ENCODE results near the gene PTPRN2.
"Not testable (repeated sequence)": the region's sequence is repeated elsewhere in the genome, so short reads cannot be mapped to it uniquely, and the experiment has no call there.

PTPRN2 gene

GRCh38 chr7:158312789-158313188 lies 274.8 kb downstream of the PTPRN2 start:
- no peak for DNase-seq

GRCh38 chr7:158311791-158312190 lies 275.8 kb downstream of the PTPRN2 start:
- DNase-seq: no peak

- DNase-seq: no peak
These were observed 276.5 kb downstream of the PTPRN2 start for GRCh38 chr7:158310924-158311666.

- DNase-seq: no peak
These were observed 277.5 kb downstream of the PTPRN2 start for GRCh38 chr7:158309868-158310763.

- no peak for DNase-seq
These were observed 279.6 kb downstream of the PTPRN2 start for GRCh38 chr7:158308001-158308400.

- not testable (repeated sequence) for DNase-seq
These were observed 283.6 kb downstream of the PTPRN2 start for GRCh38 chr7:158304072-158304471.

GRCh38 chr7:158303121-158303520 lies 284.5 kb downstream of the PTPRN2 start:
- no peak for DNase-seq

GRCh38 chr7:158302274-158303070 lies 285.2 kb downstream of the PTPRN2 start:
- DNase-seq: no peak

GRCh38 chr7:158301207-158301606 lies 286.4 kb downstream of the PTPRN2 start:
- DNase-seq: no peak

- DNase-seq: no peak
These were observed 287.2 kb downstream of the PTPRN2 start for GRCh38 chr7:158300427-158300826.

GRCh38 chr7:158299607-158300006 lies 288.0 kb downstream of the PTPRN2 start:
- DNase-seq: no peak

- DNase-seq: no peak
These were observed 290.9 kb downstream of the PTPRN2 start for GRCh38 chr7:158296798-158297104.

- DNase-seq: no peak
These were observed 291.4 kb downstream of the PTPRN2 start for GRCh38 chr7:158295966-158296797.

- DNase-seq: not testable (repeated sequence)
These were observed 293.0 kb downstream of the PTPRN2 start for GRCh38 chr7:158294468-158295215.

GRCh38 chr7:158292948-158293347 lies 294.7 kb downstream of the PTPRN2 start:
- no peak for DNase-seq

GRCh38 chr7:158291998-158292397 lies 295.6 kb downstream of the PTPRN2 start:
- no peak for DNase-seq

- DNase-seq: no peak
These were observed 297.7 kb downstream of the PTPRN2 start for GRCh38 chr7:158289761-158290523.

GRCh38 chr7:158289231-158289630 lies 298.4 kb downstream of the PTPRN2 start:
- no peak for DNase-seq

GRCh38 chr7:158286210-158286609 lies 301.4 kb downstream of the PTPRN2 start:
- no peak for DNase-seq

GRCh38 chr7:158285383-158285770 lies 302.2 kb downstream of the PTPRN2 start:
- DNase-seq: no peak
